ENCODE measurements around the gene PANK4. TPM values are rescaled to one million over a fixed set of nuclear protein-coding genes. Genes with fewer than 3 reads are reported as not detected.

Gene PANK4
- total and polyA plus RNA-seq, 8 donors: 23.2 to 30.9 (median 28.1) TPM

GRCh38 chr1:2472109-2472508 lies 54.3 kb downstream of the PANK4 start:
- H3K4me3 ChIP-seq: no peak overlapping the region
- TF ChIP-seq CTCF (IDR thresholded peaks at IDR 0.05): no peak
- H3K4me1 ChIP-seq: no peaks in the 10 kb centered on the region
- no peak for ATAC-seq
- DNase-seq: no peak
- H3K27ac ChIP-seq: no peak overlapping the region
- intact Hi-C loops (cut with DNase I): no loop called here
- H3K27me3 ChIP-seq: peaks cover 5 to 93% of the 10 kb centered on the region in 2 donors
- H3K36me3 ChIP-seq: no peaks in the 10 kb centered on the region
- no peaks in the 10 kb centered on the region for H3K9me3 ChIP-seq

DNA sequence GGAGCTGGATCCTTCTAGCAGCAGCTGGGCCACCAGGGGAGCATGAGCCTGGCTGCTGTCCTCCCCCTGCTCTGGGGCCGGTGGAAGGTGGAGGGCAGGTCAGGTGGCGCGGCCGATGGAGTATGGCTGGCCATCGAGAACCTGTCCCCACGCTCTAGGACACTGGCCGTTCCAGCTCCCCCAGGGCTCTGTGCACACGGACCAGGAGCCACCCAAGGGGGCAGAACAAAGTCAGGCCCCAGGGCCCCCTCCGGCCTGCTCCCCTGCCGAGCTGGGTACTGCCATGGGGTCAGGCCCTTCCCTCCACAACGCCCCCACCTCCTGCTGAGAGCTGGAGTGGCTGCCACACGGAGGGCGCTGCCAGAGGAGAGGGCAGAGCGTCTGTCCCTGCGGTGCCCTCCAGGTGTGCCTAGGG lies 54.8 kb downstream of the PANK4 start:
- DNase-seq: no peak
- no peak for ATAC-seq
- no peak overlapping the region for H3K27ac ChIP-seq
- H3K4me1 ChIP-seq: no peaks in the 10 kb centered on the region
- TF ChIP-seq CTCF (IDR thresholded peaks at IDR 0.05): no peak
- intact Hi-C loops (cut with DNase I): no loop called here
- no peaks in the 10 kb centered on the region for H3K36me3 ChIP-seq
- H3K27me3 ChIP-seq: peaks cover 5 to 93% of the 10 kb centered on the region in 2 donors
- H3K9me3 ChIP-seq: no peaks in the 10 kb centered on the region
- no peak overlapping the region for H3K4me3 ChIP-seq

- intact Hi-C loops (cut with DNase I): no loop called here
- H3K27me3 ChIP-seq: peaks cover 5 to 93% of the 10 kb centered on the region in 2 donors
- DNase-seq (no peak), ATAC-seq (no peak)
- H3K27ac ChIP-seq: no peak overlapping the region
- no peaks in the 10 kb centered on the region for H3K4me1 ChIP-seq
- no peaks in the 10 kb centered on the region for H3K9me3 ChIP-seq
- no peaks in the 10 kb centered on the region for H3K36me3 ChIP-seq
- no peak for TF ChIP-seq CTCF (IDR thresholded peaks at IDR 0.05)
- H3K4me3 ChIP-seq: no peak overlapping the region
Measured at GRCh38 chr1:2471159-2471471, 55.3 kb downstream of the PANK4 start.

DNA sequence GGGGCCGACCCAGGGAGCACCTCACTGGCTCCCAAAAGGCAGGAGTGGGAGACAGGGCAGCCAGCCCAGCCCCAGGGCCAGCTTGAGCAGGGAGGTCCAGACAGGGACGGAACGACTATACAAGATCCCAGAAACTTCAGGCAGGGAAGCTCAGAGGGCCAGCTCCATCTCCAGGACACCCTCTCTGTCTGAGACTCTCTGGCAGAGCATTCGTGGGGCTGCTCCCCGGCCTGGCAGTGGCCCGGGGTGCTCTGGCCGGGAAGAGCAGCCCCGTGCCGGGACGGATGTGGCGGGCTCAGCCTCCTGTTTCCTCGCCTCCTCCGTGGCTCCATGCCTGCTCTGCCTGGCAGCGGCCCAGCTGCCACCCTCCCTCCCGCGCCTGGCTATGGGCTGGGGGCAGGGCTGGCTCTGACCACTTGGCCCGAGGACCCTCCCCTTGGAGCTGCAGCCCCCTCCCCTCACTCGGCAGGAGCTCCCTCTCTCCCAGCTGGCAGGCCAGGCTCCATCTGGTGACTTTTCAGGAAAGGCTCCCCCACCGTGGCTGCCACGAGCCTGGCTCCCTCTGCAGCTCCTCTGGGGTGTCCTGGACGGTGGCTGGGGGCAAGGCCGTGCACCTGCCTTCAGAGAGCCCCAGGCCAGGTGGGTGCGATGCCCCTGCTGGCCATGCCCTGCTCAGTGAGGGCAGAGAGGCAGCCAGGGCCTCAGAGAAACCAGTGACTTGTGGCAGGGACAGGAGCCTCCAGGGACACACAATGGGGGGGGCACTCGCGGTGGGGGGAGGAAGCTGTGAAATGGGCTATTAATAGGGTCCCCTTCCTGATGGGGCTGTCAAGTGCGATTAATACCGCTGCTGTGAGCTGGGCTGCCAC lies 55.9 kb downstream of the PANK4 start:
- Histone ChIP-seq H3K9me3 (no peaks in the 10 kb centered on the region), H3K4me3 (no peak overlapping the region), H3K27ac (no peak overlapping the region), H3K27me3 (peaks cover 5 to 97% of the 10 kb centered on the region in 2 donors), H3K36me3 (no peaks in the 10 kb centered on the region), H3K4me1 (no peaks in the 10 kb centered on the region)
- DNase-seq (no peak), ATAC-seq (no peak)
- no peak for TF ChIP-seq CTCF (IDR thresholded peaks at IDR 0.05)
- intact Hi-C loops (cut with DNase I): no loop called here

DNA sequence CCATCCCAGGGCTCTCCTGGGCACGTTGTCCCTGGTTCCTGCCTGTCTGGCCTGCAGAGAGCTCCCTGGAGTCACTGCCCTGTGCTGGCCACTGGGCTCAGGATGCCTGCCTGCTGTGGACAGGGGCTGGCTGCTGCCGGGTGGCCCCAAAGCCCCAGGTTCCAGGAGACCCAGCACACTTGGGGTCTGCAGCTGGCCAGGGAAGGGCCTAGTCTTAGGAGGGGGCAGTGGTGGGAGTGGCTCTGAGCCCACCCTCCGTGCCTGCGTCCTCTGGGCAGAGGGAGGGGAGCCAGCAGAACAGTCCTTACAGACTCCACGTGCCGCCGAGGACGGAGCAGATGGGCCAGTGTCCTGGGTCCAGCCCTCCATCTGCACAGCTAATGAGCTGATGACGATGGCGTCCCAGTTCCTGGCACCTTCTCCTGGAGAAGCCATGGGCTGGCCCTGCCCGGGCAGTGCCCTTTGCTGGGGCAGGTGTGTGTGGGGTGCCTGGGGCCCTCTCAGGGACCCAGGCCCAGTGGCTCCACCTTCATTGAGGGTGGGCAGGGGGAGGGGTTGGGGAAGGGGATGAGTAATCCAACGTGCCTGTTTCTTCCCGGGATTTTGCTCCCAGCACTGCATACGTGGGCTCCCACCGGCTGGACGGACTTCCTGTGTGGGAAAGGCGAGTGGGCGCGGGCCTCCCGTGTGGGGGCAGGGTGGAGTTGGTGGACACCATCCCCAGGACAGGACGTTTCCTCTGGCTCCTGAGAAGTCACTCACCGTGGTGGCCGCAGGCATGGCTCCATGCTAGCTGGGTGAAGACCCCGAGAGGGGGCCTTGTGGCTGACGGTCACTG lies 57.1 kb downstream of the PANK4 start:
- H3K9me3 ChIP-seq: no peaks in the 10 kb centered on the region
- no peaks in the 10 kb centered on the region for H3K4me1 ChIP-seq
- intact Hi-C loops (cut with DNase I): no loop called here
- H3K27ac ChIP-seq: no peak overlapping the region
- H3K4me3 ChIP-seq: no peak overlapping the region
- H3K36me3 ChIP-seq: no peaks in the 10 kb centered on the region
- DNase-seq (no peak), ATAC-seq (no peak)
- TF ChIP-seq CTCF (IDR thresholded peaks at IDR 0.05): no peak
- peaks cover 5 to 99% of the 10 kb centered on the region in 2 donors for H3K27me3 ChIP-seq
